Progenitor cell of endocrine pancreas (in vitro differentiated cells): ENCODE data around the gene CABP4. TPM values are rescaled to one million over a fixed set of nuclear protein-coding genes. Genes with fewer than 3 reads are reported as not detected.

ENCODE experiments used
- DNase-seq: peaks from one replicate; pipeline ENCODE4 v3.0.0; 2021; ENCODE audit warnings: low spot score; ENCODE audit not compliant: unreplicated experiment
- H3K27ac Mint-ChIP-seq: 2 replicates; pipeline ENCODE4 v1.8.0; 2021; ENCODE audit warnings: mild to moderate bottlenecking, moderate library complexity, mixed read lengths
- H3K27me3 Mint-ChIP-seq: 2 replicates; pipeline ENCODE4 v1.8.0; 2021; ENCODE audit warnings: mixed read lengths
- H3K36me3 Mint-ChIP-seq: 2 replicates; pipeline ENCODE4 v1.8.0; 2022; ENCODE audit warnings: mixed read lengths; ENCODE audit not compliant: insufficient read depth
- H3K4me1 Mint-ChIP-seq: 2 replicates; pipeline ENCODE4 v1.8.0; 2021; ENCODE audit warnings: low read depth, mixed read lengths
- H3K4me3 Mint-ChIP-seq: 2 replicates; pipeline ENCODE4 v1.8.0; 2021; ENCODE audit warnings: low read depth, mild to moderate bottlenecking, moderate library complexity, mixed read lengths
- H3K9me3 Mint-ChIP-seq: 2 replicates; pipeline ENCODE4 v1.8.0; 2021; ENCODE audit warnings: low read depth, mixed read lengths
- total RNA-seq: library from RNA; stranded (reverse); gene quantifications from 2 replicates; pipeline ENCODE4 v1.2.1, GENCODE V29; 2021
- TF ChIP-seq, protein P1 (sequence below): fragments of 200-600 bp; sonication (generic); IDR thresholded peaks from one replicate; pipeline ENCODE4 v1.5.0; 2021; ENCODE audit warnings: antibody characterized with exemption, mild to moderate bottlenecking; ENCODE audit not compliant: unreplicated experiment

Gene CABP4
- total RNA-seq, 1 donor from 2014 or later = not detected

DNA sequence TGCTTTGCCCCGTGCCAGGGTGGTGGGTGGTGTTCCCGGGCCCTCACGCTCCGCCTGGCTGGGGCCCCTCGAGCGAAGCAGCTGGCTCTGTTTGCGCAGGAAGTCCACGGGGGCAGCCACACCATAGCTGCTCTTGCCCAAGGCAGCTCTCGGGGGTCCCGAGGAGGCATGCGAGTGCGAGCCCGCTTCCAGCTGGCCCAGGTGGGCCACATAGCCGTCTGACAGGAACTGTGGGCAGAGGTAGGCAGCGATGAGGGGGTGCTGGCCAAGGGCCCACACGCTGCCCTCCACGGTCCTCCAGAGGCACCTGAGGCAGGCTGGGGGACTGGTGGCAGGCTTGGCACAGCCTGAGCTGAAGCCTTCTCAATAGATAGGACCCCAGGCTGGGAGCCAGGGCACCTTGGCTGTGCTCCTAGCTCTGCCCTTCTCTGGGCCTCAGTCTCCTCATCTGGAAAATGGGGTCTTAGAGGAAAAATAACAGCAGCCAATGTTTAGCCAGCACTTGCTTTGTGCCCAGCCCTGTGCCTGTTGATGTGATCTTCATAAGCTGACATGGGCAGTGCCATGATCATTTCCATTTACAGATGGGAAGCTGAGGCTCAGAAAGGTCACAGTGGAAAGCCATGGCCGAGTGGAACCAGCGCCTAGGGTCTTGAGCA lies 37.0 kb downstream of the CABP4 start:
- no peaks in the 10 kb centered on the region for H3K9me3 Mint-ChIP-seq
- H3K4me1 Mint-ChIP-seq = no peaks in the 10 kb centered on the region
- no peak overlapping the region for H3K4me3 Mint-ChIP-seq
- TF ChIP-seq, protein P1, sequence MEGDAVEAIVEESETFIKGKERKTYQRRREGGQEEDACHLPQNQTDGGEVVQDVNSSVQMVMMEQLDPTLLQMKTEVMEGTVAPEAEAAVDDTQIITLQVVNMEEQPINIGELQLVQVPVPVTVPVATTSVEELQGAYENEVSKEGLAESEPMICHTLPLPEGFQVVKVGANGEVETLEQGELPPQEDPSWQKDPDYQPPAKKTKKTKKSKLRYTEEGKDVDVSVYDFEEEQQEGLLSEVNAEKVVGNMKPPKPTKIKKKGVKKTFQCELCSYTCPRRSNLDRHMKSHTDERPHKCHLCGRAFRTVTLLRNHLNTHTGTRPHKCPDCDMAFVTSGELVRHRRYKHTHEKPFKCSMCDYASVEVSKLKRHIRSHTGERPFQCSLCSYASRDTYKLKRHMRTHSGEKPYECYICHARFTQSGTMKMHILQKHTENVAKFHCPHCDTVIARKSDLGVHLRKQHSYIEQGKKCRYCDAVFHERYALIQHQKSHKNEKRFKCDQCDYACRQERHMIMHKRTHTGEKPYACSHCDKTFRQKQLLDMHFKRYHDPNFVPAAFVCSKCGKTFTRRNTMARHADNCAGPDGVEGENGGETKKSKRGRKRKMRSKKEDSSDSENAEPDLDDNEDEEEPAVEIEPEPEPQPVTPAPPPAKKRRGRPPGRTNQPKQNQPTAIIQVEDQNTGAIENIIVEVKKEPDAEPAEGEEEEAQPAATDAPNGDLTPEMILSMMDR = no peak
- DNase-seq = no peak
- no peaks in the 10 kb centered on the region for H3K27me3 Mint-ChIP-seq
- H3K36me3 Mint-ChIP-seq = peaks cover 8% of the 10 kb centered on the region
- no peak overlapping the region for H3K27ac Mint-ChIP-seq

DNA sequence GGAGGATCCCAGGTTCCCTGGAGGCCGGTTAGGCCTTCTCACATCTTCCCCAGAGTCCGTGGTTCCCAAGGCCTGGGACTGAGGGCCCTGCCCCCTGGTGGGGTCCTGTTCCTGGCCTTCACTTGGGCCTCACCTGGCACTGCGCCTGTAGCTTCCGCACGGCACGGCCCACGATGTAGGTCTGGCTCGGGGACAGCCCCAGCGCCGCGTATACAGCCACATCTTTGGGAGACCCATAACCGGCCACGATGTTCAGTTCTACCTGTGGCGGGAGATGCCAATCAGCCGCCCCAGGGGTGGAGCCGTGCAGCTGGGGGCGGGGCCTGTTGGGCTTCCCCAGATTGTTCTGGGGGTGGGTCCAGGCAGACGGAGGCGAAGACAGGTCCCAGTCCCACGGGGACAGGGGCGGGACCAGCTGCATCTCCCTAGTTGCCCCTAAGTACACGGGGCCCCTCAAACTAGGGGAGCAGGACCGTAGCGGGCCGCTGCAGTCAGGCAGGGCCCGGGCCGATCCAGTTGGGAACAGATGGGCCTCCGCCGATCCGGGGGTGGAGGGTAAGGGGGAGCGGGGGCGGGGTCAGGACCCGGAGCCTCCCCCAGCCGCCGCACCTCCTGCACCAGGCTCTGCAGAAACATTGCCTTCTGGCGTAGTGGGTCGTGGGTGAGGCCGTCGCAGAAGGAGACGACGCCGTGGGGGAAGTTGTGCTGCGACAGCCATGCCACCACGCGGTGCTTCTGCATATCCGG lies 37.8 kb downstream of the CABP4 start:
- H3K36me3 Mint-ChIP-seq = peaks cover 4% of the 10 kb centered on the region
- DNase-seq = no peak
- H3K4me1 Mint-ChIP-seq = no peaks in the 10 kb centered on the region
- H3K27me3 Mint-ChIP-seq = no peaks in the 10 kb centered on the region
- TF ChIP-seq, protein P1 = no peak
- no peak overlapping the region for H3K4me3 Mint-ChIP-seq
- no peaks in the 10 kb centered on the region for H3K9me3 Mint-ChIP-seq
- no peak overlapping the region for H3K27ac Mint-ChIP-seq

DNA sequence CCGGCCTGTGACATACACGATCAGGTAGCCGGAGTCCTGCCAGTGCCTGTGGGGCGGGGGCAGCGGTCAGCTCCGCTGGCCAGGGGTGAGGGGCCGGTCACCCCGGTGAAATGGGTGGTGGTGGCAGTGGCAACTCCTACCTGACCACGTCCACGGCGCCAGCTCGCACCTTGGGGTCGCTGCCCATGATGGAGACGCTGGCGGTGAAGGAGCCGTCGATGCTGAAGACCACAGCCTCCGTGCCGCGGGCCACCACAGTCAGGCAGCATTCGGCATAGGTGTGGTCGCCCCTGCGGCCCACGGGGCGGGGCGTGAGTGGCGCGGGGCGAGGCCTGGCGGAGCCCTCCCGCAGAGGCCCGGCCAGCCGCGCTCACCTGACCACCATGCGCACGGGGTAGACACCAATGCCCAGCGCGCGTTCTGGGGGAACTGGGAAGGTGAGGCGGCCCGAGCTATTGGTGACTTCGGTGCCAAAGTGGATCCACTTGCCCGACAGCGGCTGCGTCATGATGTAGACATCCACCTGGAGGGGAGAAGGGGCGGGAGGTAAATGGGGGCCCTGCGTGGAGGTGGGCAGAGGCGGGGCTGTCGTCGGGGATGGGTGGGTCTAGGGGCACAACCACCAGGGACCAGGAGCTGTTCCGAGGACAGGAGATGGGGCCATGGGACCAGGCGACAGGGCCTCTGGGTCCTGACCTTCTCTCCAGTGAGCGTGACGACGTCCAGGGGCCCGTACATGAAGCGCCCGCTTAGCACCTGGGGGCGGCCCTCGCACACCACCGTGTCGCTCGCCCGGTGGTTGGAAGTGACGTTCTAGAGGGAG lies 38.6 kb downstream of the CABP4 start:
- Mint-ChIP-seq H3K9me3 (no peaks in the 10 kb centered on the region), H3K27ac (no peak overlapping the region), H3K27me3 (no peaks in the 10 kb centered on the region), H3K36me3 (peaks cover 4% of the 10 kb centered on the region), H3K4me3 (no peak overlapping the region), H3K4me1 (no peaks in the 10 kb centered on the region)
- TF ChIP-seq, protein P1 = no peak
- DNase-seq = no peak

DNA sequence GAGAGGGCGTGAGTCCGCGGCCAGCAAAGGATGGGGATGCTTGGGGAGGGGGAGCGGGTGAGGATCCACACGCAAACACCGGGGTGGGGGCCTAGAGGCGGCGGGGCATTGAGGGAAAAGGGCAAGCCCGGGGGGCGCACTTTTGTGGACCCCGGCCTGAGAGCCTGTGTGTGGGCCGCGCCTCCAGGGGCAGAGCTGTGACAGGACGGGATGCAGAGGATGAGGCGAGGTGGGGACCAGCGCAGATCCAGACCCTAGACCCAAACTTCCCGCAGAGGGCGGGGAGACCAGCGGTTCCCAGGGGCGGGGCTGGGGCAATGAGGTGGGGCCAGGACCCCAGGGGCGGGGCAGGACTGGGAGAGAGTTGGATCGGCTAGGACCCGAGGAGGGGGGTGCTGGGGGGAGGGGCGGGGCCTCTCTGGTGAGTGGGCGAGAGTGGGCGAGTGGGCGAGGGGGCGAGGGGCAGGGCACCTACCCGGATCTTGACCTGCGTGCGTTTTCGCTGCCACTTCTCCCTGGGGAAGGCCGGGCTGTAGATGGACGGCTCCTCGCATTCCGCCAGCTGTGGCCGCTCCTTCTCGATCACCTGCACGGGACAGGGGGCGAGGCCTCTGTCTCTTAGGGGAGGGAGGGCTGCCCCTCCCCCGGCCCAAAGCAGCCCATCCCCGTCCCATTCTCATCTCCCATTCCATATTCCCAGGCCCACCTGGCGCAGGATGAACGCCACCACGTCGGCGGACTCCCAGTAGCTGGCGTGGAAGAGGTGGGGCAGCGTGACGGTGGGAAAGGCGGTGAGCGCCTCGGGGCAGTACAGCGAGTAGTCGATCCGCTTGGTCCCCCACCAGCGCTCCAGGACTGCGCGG lies 39.4 kb downstream of the CABP4 start:
- TF ChIP-seq, protein P1 = no peak
- Mint-ChIP-seq H3K9me3 (no peaks in the 10 kb centered on the region), H3K27ac (no peak overlapping the region), H3K27me3 (no peaks in the 10 kb centered on the region), H3K4me1 (no peaks in the 10 kb centered on the region), H3K4me3 (no peak overlapping the region), H3K36me3 (peaks cover 4% of the 10 kb centered on the region)
- DNase-seq = no peak
